Measurements from ENCODE around the gene FMN2.

FMN2 gene

DNA sequence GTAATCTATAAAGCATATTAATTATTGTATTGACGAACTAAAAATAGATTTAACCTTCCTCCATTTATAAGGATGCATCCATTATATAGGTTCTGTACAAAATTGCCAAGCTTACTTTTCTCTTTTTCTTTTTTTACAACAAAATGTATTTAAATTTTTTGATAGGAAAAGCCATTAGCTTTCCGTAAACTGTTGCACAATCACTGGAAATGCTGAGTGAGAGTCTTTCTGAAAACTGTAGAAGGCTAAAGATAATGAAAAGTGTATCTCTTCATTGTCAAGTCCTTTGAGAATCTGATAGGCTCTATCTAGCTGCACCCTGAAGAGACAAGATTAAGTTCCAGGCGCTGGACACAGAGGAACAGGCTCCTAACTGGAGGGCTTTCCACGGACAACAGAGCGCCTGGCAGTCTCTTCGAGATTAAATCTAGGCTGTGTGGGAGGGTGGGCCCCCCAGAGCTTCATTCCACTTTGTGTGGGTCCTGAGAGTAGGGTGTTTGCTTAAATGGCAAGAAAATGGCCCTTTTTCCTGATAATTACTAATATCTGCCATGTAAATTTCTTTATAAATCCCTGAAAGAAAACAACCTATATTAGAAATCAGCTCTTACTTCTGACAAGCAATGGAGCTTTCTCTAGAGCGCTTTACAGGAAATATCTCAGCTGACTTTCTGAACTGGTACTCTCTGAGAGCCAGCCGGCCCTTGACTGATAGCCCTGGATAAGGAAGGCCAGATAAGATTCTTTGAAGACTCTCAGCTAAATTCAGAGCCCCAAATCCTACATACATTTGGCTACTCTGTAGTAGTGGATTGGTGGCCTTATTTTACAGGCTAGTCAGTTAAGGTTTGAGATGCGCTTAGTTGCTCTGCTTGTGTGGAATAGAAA lies 108.3 kb downstream of the FMN2 start:
- no peak for DNase-seq

GRCh38 chr1:240201931-240202330 lies 110.2 kb downstream of the FMN2 start:
- DNase-seq, result no peak

DNA sequence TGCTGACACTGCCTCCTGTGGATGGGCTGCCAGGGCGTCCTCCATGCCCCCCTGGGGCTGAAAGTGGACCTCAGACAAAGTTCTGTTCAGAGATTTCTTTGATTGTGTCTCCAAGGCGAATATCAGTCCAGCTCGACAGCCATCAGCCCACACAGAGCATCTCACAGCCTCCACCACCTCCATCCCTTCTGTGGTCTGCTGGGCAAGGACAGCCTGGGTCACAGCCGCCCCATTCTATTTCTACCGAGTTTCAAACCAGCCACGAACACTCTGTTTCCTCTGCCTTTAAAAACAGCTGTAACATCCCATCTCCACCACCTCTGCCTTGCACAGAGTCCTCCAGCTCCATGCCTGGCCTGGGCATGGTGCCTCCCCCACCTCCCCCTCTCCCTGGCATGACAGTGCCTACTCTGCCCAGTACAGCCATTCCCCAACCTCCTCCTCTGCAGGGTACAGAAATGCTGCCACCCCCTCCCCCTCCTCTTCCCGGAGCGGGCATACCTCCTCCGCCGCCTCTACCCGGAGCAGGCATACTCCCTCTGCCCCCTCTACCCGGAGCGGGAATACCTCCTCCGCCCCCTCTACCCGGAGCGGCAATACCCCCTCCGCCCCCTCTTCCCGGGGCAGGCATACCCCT lies 115.5 kb downstream of the FMN2 start:
- no peak for DNase-seq

GRCh38 chr1:240210026-240210425 lies 118.3 kb downstream of the FMN2 start:
- no peak for DNase-seq

GRCh38 chr1:240212556-240212955 lies 120.9 kb downstream of the FMN2 start:
- DNase-seq, result no peak

DNA sequence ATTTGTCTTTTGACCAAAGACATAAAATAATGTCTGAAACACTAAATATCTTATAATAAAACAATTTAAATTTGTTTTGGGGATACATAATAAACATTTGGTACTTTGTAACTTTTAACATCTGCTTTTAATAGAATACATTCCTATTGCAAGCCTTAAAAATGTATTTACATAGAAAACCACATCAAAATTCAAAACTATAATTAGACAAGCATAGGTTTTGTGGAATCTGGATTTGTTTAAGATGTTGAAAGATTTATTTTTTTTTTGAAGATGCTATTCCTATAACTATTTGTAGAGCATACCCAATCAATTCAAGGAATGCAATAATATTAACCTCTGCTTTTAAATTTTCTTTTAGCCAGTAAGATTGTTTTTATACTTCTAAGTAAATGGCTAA lies 125.7 kb downstream of the FMN2 start:
- DNase-seq, result no peak

DNA sequence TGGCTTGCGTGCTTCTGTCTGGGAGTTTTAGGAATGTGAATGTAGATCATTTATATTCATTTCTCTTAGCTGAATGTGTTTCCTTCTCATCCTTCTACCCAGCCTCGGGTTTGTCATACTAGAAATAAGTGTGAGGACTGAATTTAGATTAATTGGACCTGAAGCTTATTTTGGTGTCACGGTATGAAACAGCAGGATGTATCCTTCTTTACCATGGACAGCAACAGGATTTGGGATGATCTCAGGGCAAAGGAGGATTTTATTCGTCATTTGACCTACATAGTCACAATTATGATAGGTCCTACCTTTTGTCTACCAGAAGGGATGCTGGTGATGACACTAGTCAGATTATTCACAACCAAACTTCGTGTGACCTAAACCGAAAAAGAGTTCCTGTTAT lies 127.4 kb downstream of the FMN2 start:
- no peak for DNase-seq

DNA sequence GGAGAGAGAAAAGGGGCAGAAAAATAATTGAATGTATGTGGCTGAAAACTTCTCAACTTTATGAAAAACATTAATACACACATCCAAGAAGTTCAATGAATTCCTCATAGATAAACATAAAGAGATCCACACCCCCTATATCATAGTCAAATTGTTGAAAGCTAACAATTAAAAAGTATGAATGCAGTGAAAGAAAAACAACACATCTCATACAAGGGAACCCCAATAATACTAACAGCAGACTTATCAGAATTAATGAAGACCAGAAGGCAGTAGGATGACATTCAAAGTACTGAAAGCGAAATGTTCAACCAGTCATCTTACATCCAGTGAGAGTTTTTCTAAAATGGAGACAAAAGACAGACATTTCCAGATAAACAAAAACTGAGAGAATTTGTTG lies 134.4 kb downstream of the FMN2 start:
- DNase-seq, result no peak

GRCh38 chr1:240230816-240231215 lies 139.1 kb downstream of the FMN2 start:
- DNase-seq, result no peak

- DNase-seq, result no peak
Observed at GRCh38 chr1:240232530-240232929, 140.8 kb downstream of the FMN2 start.

DNA sequence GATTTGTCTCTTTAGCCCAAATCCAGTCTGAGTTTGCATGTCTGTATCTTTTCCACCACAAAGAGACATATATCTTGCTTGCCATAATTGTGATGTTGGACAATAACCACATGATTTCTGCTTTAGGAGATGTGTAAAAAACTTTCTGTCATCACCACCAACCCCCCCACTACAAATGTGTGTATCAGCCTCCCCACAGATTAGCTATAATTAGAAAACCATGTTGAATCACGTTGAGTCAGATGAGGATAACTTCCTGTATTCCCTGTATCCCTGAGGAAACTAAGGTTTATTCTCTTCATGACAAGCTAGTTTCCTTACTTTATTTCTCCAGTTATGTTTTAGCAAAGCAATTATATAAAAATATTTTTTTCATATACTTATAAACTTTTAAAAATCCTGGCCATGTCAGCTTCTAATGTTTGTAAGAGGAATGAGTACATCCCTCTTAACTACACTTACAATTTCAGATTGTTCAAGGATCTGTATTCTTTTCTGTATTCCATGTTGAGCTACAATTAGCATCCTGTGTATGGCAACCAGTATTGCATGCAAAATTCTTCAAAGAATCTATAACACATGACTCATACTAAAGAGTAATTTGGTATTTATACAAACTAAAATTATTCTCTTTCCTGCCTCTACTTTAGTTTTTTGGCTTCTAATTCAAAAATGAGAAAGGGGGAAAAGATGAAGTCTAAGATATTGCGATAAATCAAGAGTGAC lies 143.0 kb downstream of the FMN2 start:
- DNase-seq, result no peak

DNA sequence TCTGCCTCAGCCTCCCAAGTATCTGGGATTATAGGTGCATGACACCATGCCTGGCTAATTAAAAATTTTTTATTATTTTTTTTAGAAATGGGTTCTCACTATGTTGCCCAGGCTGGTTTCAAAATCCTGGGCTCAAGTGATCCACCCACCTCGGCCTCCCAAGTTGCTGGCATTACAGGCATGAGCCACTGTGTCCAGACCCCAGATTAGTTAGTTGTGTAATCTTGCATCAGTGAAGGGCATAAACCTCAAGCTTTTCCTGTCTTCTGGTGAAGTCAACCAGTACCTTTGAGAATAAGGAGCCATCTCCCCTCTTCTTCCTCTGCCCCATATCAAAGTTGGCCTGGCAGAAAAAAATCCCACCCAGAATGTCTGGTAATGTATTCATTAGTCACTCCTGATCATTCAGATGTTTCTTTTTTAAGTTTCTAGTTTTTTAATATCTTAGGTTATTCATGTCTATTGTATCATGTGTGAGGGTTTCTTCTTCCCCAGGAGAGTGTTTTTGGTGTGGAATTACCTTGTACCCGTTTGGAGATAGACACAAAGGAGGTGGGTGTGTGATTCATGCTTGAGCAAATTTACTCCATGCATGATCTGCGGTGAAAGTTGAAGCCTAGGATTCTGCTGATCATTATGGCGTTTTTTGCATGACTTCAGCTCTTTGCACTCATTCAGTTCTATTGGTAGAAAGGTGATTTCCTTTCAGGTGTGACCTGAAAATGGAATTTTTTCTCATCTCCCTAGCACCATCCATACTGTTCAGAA lies 144.0 kb downstream of the FMN2 start:
- no peak for DNase-seq

GRCh38 chr1:240237305-240237721 lies 145.6 kb downstream of the FMN2 start:
- DNase-seq, result no peak

GRCh38 chr1:240239309-240239708 lies 147.6 kb downstream of the FMN2 start:
- no peak for DNase-seq

DNA sequence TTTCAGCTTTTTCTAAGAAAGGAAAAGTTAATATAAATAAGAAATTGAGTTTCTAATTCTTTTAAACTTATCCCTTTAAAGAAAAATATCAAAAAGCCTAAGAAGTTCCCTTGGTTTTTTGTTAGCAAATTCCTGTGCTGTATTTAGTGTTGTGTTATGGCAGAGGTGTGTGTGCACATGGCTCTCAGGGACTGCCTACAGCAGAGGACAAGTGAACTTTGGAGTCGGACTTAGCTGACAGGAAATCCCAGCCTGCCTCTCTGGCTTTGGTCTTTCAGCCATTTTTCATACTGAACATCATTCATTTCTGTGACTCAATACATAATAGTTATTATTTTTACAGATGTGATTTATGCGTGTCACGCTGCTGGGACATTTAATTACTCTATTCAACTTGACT lies 149.6 kb downstream of the FMN2 start:
- DNase-seq, result no peak

DNA sequence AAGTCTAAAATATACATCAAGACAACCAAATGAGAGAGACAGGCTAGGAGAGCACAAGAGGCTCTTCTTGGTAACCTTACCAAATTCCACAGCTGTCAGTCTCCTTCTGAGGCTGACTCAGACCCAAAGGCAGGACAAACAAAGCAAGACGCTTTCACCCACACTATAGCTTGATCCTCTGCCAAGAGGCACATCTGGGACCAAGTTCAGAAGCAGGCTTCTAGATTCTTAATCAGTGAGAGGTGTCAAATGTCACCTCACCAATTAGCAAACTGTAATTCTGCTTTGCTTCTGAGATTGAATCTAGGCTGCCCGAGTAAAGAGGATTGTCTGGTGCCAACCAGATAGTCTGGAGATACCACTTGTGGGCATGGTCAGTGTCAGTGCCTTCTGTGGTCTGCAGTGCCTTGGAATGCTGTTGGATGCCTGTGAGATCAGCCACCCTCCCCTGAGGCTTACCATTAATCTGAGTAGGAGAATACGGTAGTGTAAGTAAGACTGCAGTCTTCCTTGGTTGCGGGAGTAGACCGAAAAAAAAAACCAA lies 151.0 kb downstream of the FMN2 start:
- DNase-seq, result no peak

GRCh38 chr1:240244968-240245628 lies 153.4 kb downstream of the FMN2 start:
- DNase-seq, result no peak

GRCh38 chr1:240245629-240246020 lies 153.9 kb downstream of the FMN2 start:
- no peak for DNase-seq

DNA sequence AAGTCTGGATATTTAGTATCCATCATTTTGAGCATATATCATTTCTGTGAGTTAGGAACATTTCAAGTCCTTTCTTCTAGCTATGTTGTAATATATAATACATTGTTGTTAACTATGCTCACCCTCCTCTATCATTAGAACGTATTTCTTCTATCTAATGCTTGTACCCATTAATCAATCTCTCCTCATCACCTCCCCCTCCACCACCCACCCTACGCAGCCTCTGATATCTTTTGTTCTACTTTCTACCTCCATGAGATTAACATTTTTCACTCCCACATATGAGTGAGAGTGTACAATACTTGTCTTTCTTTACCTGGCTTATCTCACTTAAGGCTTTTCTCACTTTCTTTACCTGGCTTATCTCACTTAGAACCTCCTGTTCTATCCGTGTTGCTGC lies 156.2 kb downstream of the FMN2 start:
- DNase-seq, result no peak

- no peak for DNase-seq
Observed at GRCh38 chr1:240254006-240254405, 162.3 kb downstream of the FMN2 start.

- DNase-seq, result no peak
Observed at GRCh38 chr1:240254778-240255291, 163.2 kb downstream of the FMN2 start.

DNA sequence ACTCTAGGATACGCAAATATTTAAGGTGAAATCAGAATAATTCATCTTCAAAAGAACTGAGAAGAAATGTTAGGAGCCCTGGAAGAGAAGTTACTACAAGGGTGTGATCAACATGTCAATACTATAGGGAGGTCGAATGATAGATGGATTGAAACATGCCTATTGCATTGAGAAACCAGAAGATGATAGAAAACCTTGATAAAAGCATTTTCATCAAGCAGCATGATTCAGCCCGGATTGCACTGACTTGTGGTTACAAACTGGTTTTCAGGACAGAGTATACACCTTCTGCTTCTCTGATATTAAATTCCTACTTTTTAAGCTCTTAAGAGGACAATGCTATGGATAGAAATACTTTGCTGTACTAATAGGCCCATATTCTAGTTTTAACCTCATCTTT lies 164.2 kb downstream of the FMN2 start:
- DNase-seq, result no peak

Data from cerebellar nuclear complex (tissue), 1 donor.